GM19372 (cell line): ENCODE measurements around the gene SRGAP1.
"Not testable (repeated sequence)": the region's sequence is repeated elsewhere in the genome, so short reads cannot be mapped to it uniquely, and the experiment has no call there.

Experiments used
- ATAC-seq: cut with Tn5 transposase; IDR thresholded peaks from one replicate; pipeline ENCODE4 v1.9.1; 2021; ENCODE audit warnings: mild to moderate bottlenecking, low read depth, moderate library complexity; ENCODE audit not compliant: unreplicated experiment

The SRGAP1 gene

DNA sequence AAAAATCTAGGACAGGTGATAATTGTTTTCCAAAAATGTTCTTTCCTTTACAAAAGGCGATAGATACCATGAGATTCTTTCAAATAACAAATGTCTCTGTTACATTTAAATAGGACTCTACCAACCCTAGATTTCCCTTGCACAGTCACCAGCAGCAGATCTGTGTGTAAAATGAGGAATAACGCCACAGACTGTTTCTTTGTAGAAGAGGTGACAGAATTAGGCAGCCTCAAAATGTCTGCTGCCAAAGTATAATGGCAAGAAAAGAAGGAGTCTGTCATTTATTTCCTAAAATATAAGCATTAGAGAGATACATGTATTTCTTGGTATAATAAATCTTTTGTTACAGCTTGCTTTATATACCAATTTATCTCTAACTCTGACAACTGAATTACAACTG, 8.5 kb upstream of the SRGAP1 start:
- no peak for ATAC-seq

DNA sequence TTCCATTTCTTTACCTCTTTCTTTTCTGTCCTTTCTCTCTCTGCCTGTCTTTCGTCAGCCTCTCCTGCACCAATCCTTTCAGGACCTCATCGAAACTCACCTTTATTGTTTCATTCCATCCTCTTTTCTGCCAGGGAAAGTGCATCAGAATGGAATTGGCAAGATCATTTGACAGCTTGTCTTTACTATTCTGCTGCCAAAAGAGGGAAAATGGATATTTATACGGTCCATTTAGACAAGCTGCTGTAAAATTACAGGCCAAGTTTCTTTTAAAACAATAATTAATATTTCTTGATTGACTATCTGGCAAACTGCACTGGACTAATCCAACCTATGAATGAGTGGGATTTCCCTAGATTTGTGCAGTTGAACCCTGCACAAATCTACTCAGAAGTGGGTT, 7.6 kb upstream of the SRGAP1 start:
- ATAC-seq = no peak

DNA sequence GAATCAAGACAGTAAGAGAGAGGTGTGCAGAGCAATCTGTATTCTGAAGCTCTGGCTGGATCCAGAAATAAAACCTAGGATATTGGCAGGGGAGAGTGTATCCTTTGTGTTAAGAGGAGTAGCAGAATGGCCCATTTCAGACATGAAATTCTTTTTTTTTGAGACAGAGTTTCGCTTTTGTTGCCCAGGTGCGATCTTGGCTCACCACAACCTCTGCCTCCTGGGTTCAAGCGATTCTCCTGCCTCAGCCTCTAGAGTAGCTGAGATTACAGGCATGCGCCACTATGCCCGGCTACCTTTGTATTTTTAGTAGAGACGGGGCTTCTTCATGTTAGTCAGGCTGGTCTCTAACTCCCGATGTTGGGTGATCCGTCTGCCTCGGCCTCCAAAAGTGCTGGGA, 6.1 kb upstream of the SRGAP1 start:
- ATAC-seq = no peak

GRCh38 chr12:63841011-63841410, 3.5 kb upstream of the SRGAP1 start:
- ATAC-seq = no peak

GRCh38 chr12:63841571-63841970, 2.9 kb upstream of the SRGAP1 start:
- no peak for ATAC-seq

GRCh38 chr12:63842750-63843149, 1.8 kb upstream of the SRGAP1 start:
- ATAC-seq = not testable (repeated sequence)

DNA sequence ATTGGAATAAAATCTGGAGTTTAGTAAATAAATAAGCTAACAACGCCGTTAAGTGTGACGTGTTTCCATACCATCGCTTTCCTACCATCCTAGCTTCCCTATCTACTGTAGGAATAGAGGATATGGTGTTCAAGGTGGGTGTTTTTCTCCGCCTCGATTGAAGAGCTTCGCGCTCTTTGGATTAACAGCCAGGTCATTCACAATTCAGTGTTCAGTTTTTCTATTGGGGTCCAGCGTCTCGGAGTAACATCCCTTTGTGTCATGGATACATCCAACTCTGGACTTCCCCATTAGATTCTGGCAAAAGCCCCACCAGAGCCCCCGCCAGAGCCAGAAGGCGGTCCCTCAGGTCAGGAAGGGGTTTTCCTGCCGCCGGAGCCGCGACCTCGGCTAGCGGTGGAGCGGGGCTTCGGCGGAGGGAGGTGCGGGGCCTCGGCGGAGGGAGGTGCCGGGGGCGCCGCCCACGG, 1.2 kb upstream of the SRGAP1 start:
- ATAC-seq = no peak

DNA sequence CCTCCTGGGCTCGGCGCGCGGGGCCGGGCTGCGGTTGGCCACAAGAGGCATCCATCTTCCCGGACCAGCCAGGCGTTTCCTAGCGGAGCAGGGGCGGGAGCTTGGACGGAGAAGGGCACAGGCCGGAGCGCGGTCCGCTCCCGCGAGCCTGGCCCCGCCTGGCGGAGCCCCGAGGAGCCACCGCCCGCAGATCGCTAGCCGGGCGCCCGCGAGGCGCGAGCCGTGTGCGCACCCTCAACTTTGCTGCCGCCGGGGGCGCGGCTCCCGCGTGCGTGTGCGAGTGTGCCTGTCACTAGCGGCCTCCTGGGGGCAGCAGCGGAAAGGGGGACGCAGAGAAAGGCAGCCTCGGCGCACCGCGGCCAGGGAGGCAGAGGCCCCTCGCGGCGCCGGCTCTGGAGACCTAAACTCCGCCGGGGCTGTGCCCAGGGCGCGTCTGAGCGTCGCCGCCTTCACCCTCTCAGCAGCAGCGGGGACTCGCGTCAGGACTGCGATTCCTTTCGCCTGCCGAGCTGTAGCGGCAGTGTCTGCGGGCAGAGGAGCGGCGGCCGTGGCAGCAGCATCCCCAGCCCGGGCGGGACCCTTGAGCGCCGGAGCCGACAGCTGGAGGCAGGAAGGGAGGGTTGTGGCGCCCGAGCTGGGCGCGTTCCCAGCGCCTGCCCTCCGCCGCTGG, 644 bp upstream of the SRGAP1 start:
- ATAC-seq = peak; percentile 95

GRCh38 chr12:63845726-63846125, 1.2 kb downstream of the SRGAP1 start:
- no peak for ATAC-seq

DNA sequence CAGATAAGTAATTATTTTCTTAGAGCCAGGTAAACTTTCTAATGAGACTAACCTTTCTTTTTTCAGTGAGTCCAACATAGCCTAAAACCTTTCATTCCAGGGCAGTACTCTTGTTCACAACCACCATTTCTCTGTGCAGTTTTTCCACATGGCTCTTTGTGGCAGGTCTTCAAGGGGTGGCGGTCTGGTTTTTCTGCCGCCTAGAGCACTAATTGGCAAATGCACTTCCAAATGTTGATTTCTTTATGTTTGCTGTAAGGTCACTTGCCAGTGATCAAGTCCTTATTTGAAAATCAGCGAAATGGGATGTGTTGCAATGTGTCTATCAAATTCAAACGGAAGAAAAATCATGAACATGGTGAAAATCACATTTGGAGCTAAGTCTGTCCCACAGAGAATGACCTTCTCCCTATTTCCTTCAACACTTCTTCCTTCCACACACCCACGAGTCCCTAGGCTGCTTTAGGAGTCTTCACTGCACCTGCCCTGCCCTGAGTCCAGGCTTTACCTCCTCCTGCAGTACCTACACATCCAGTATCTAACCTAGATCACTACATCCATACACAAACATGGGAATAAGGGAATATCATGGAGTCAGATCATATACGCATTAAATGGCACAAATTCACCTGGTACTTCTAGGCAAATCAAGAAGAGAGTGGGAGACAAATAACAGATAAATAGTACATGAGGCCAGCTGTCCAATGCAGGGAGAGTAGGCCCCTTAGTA, 1.9 kb downstream of the SRGAP1 start:
- no peak for ATAC-seq

GRCh38 chr12:63848450-63848849, 4.0 kb downstream of the SRGAP1 start:
- ATAC-seq = no peak

DNA sequence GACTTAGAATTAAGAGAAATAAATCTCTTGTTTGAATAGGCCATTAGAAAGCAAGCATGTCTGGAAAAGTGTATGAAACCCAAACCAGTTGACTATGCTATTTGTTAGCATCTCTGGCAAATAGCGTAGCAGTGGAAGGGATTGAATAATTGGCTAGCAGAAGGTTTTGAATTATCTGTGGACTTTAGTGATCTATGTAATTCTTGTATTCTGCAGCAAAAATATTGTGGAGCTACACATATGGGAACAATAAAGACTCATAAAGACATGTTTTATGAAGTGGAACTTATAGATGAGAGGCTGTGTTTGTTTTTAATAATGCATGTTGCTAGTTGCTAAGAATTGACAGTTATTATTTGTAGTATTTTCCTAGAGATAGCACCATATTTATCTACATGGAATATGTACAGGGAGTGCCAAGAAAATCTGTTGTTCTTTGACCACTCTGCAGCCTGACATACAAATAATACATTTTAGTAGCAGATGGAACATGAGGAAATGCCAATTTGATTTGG, 4.7 kb downstream of the SRGAP1 start:
- no peak for ATAC-seq

GRCh38 chr12:63849641-63850040, 5.1 kb downstream of the SRGAP1 start:
- ATAC-seq = no peak

DNA sequence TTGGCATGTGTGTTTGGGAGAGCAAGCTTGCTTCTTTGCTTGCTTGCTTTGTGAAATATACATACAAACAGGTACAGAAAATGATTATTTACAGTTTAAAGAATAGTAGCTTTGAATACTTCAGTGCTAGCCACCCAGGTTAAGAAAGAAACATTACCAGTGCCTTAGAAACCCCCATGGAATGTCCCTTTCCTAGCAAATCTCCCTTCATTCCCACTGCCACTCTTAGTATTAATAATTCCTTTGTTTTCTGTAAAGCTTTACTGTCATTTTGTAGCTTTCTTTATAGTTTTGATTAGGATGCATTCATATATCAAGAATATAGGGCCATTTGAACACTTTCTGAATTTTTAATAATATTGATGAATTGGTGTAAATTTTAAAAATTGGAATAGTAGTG, 9.5 kb downstream of the SRGAP1 start:
- ATAC-seq = no peak

- no peak for ATAC-seq
Measured at GRCh38 chr12:63855299-63855698, 10.8 kb downstream of the SRGAP1 start.

DNA sequence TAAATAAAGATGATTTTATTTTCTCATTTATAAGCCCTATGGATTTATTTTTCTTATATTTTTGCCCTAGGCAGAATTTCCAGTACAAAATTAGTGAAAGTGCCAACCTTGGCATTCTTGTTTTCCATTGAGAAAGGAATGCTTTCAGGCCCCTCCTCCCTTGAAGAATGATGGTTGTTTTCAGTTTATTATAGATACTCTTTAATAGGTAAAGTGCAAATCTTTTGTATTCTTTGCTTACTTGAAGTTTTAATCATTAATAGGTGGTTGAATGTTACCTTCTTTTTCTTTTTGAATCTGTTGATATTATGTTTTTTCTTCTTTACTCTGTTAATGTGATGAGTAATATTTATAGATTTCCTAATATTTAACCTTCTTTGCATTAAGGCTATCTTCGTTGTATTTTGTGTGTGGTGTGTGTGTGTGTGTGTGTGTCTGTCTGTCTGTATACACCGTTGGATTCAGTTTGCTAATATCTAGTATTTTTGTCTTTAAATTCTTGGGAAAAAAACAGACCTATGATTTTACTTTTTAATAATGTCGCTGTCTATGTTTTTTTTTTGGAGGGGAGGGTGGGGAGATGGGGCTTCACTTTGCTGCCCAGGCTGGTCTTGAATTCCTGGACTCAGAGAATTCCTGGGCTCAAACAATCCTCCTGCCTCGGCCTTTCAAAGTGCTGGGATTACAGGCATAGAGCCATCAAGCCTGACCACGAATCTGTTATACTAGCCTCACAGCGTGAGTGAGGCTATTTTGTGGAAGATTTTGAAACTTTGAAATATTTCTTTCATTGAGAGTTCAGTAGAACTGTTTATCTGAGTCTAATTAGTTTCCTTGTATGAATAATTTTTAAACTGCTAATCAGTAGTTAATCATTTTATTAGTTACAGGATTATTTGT, 13.5 kb downstream of the SRGAP1 start:
- no peak for ATAC-seq

GRCh38 chr12:63859880-63860279, 15.4 kb downstream of the SRGAP1 start:
- not testable (repeated sequence) for ATAC-seq

DNA sequence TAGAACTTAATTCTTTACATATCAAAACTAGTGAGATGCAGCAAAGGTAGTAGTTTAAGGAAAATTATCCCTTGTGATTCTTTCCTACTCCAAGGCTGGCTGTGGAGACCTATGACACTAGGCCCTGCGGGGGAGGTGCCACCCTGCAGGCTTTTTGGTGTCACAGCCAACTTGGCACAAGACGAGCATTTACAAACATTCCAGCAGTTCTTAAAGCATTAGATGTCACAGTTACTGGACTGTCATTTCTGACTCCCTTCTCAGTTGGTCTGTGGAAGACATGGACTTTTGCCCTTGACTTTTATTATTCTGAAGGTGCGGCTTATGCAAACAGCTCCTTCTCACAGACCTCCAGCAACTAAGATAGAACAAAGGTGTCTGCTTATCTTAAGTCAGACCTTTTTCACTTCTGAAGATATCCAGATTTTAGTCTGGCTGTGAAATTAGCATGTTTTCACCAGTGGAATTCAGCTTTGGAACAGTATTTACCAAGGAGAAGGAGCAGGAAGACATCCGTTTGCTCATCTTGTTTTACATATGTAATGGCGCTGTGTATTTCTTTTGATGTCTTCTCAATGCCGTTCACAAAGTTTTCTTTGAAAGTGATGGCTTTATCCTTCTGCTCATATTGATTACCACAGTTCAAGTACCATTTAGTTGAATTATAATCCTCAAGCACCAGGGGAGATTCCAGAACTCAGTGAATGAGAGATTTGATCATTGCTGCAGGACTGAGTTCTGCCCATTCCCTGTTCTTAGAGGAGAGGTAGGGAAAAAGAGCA, 17.9 kb downstream of the SRGAP1 start:
- ATAC-seq = no peak

- ATAC-seq = no peak
Measured at GRCh38 chr12:63862969-63863230, 18.4 kb downstream of the SRGAP1 start.

DNA sequence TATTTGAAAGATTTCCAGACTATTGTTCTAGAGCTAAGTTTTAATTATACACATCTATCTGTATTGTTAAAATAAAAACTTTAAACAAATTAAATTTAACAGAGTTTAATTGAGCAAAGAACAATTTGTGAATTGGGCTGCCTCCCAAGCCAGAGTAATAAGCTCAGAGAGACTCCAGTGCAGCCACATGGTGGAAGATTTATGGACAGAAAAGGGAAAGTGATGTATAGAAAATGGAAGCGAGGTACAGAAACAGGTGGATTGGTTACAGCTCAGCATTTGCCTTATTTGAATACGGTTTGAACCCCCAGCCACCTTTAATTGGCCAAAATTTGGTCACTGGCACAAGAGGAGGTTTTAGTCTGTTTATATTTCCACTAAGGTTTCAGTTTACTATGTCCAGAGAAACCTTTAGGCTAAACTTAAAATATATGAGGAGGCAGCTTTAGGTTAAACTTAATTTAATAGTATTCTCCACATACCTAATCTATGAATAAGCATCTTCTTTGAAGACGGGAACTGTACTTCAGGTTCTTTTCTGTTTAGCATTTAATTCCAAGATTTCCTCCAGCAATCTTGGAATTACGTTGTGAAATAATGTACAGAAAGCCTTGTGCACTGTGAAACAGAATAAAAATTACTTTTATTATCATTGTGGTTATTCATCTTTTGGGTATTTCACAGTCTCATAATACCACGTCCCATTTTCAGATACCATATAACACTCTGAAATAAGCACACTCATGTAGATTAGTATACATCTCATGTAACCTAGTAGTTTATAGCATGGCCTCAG, 19.4 kb downstream of the SRGAP1 start:
- no peak for ATAC-seq
